HepG2 (cell line): Measurements from ENCODE around the gene ZNF783. TPM values are rescaled to one million over a fixed set of nuclear protein-coding genes. Genes with fewer than 3 reads are reported as not detected.

Source experiments
- ATAC-seq: fragments of 200-7000 bp; cut with Tn5 transposase; 3 replicates; pipeline ENCODE4 v1.9.1; 2020; ENCODE audit warnings: mild to moderate bottlenecking, moderate library complexity
- BruUV-seq: library from RNA; stranded (reverse); fragments of 400-500 nt; replicated peaks from 2 replicates; lab custom pipeline; 2021; lab: Mats Ljungman, UMichigan
- CTCF ChIA-PET: fragments of 300-600 bp; formaldehyde crosslinking; extraction: SDS; loops from one replicate; lab custom pipeline; 2021; ENCODE audit warnings: low total read pairs, inconsistent platforms, low intra/inter-chr PET ratio; lab: Yijun Ruan, JAX
- POLR2A ChIA-PET: fragments of 350-600 bp; sonication (Branson Sonifier 250); formaldehyde crosslinking; loops from one replicate; lab custom pipeline; 2020; ENCODE audit warnings: antibody characterized with exemption, inconsistent platforms; lab: Yijun Ruan, JAX
- DNase-seq: peaks from one replicate; pipeline ENCODE4 v3.0.0-alpha.2; 2015; ENCODE audit warnings: low spot score
- FAIRE-seq: peaks from 3 replicates; lab custom pipeline; 2011; peaks lifted over from hg19 to GRCh38; lab: Jason Lieb, UNC
- H2AFZ ChIP-seq: one replicate; pipeline ENCODE4 v1.6.1; 2011; ENCODE audit warnings: low read length, inconsistent platforms
- H3K27ac ChIP-seq: fragments of 300-600 bp; 3 replicates; pipeline ENCODE4 v1.8.0; 2011; ENCODE audit warnings: mixed run types, mild to moderate bottlenecking, mixed read lengths, low read length, inconsistent platforms; ENCODE audit not compliant: insufficient read depth; ENCODE audit errors: extremely low read length
- H3K27me3 ChIP-seq, 2 experiments: fragments of 200-600 bp in 1 of 2; 2 replicates in 1 of 2; 3 replicates in 1 of 2; pipeline versions ENCODE4 v1.6.0 to v1.8.0; 2011; ENCODE audit warnings: low read length in 2 of 2, mild to moderate bottlenecking in 2 of 2, moderate library complexity in 2 of 2, inconsistent platforms in 1 of 2; ENCODE audit not compliant: insufficient read depth in 2 of 2, control insufficient read depth in 1 of 2
- H3K36me3 ChIP-seq, 2 experiments: fragments of 200-600 bp in 1 of 2; replicated peaks in 1 of 2; 2 replicates in 1 of 2; 3 replicates in 1 of 2; pipeline versions ENCODE4 v1.5.1 to v1.8.0; 2011; ENCODE audit warnings: low read length in 2 of 2, inconsistent platforms in 1 of 2; ENCODE audit not compliant: insufficient read depth in 2 of 2, control insufficient read depth in 1 of 2
- H3K4me1 ChIP-seq: 2 replicates; pipeline ENCODE4 v1.5.1; 2012; ENCODE audit warnings: low read length, inconsistent platforms; ENCODE audit not compliant: insufficient read depth
- H3K4me2 ChIP-seq: 2 replicates; pipeline ENCODE4 v1.6.0; 2011; ENCODE audit warnings: low read depth, low read length, inconsistent platforms
- H3K4me3 ChIP-seq, 3 experiments: fragments of 200-600 bp in 1 of 3; sonication (generic), shearing (Covaris generic) in 1 of 3; replicated peaks in 1 of 3; 2 replicates each; pipeline ENCODE4 v1.5.1; 2011 to 2016; ENCODE audit warnings: low read length in 3 of 3, inconsistent platforms in 2 of 3, low read depth in 2 of 3, mild to moderate bottlenecking in 2 of 3, control low read depth in 1 of 3, mixed read lengths in 1 of 3; ENCODE audit not compliant: insufficient read depth in 1 of 3
- H3K79me2 ChIP-seq: one replicate; pipeline ENCODE4 v1.6.1; 2011; ENCODE audit warnings: low read length, inconsistent platforms; ENCODE audit not compliant: insufficient read depth
- H3K9ac ChIP-seq: 2 replicates; pipeline ENCODE4 v1.6.0; 2011; ENCODE audit warnings: mild to moderate bottlenecking, low read depth, low read length, inconsistent platforms; ENCODE audit not compliant: insufficient read depth
- H3K9me3 ChIP-seq: 2 replicates; pipeline ENCODE4 v1.5.1; 2012; ENCODE audit warnings: mild to moderate bottlenecking, low read length
- H4K20me1 ChIP-seq: 2 replicates; pipeline ENCODE4 v1.6.0; 2011; ENCODE audit warnings: inconsistent platforms, mild to moderate bottlenecking, low read length, moderate library complexity; ENCODE audit not compliant: insufficient read depth
- BORCS8-MEF2B ChIP-seq: sonication (generic); formaldehyde crosslinking; IDR thresholded peaks from 2 replicates; pipeline ENCODE4 v1.8.0; 2022; ENCODE audit warnings: mild to moderate bottlenecking, missing genetic modification reagents
- CBX5 ChIP-seq: sonication (generic); formaldehyde crosslinking; IDR thresholded peaks from 2 replicates; pipeline ENCODE4 v1.4.0; 2020; ENCODE audit warnings: missing genetic modification reagents, borderline replicate concordance
- CHD2 ChIP-seq: IDR thresholded peaks from 2 replicates; pipeline ENCODE4 v1.6.1; 2011; ENCODE audit warnings: low read depth, low read length, improper control_type of control experiment
- DPF2 ChIP-seq: sonication (generic); formaldehyde crosslinking; IDR thresholded peaks from 2 replicates; pipeline ENCODE4 v1.4.0; 2020; ENCODE audit warnings: mild to moderate bottlenecking, low read depth, missing genetic modification reagents, borderline replicate concordance
- FOXC1 ChIP-seq: sonication (generic); formaldehyde crosslinking; IDR thresholded peaks from 2 replicates; pipeline ENCODE4 v1.8.0; 2022; ENCODE audit warnings: mild to moderate bottlenecking, missing genetic modification reagents, borderline replicate concordance
- FOXP1 ChIP-seq, 2 experiments: fragments of 450-650 bp in 1 of 2; IDR thresholded peaks; 2 replicates each; pipeline ENCODE4 v1.6.1; 2017 to 2018; ENCODE audit warnings: antibody characterized with exemption in 1 of 2
- HMG20B ChIP-seq: conservative IDR thresholded peaks from 2 replicates; pipeline ENCODE4 v1.6.1; 2016; ENCODE audit warnings: missing genetic modification reagents, missing compliant biosample characterization
- KDM6A ChIP-seq: IDR thresholded peaks from 2 replicates; pipeline ENCODE4 v1.6.1; 2016; ENCODE audit warnings: low read depth
- KLF13 ChIP-seq: sonication (generic); formaldehyde crosslinking; IDR thresholded peaks from 2 replicates; pipeline ENCODE4 v1.4.0; 2020; ENCODE audit warnings: mild to moderate bottlenecking, missing genetic modification reagents
- MAF1 ChIP-seq: sonication (generic); formaldehyde crosslinking; IDR thresholded peaks from 2 replicates; pipeline ENCODE4 v1.5.0; 2020; ENCODE audit warnings: missing genetic modification reagents, borderline replicate concordance
- MYNN ChIP-seq: sonication (generic); formaldehyde crosslinking; IDR thresholded peaks from 2 replicates; pipeline ENCODE4 v1.4.0; 2020; ENCODE audit warnings: mild to moderate bottlenecking, low read depth, missing genetic modification reagents
- NR2C2 ChIP-seq: sonication (generic); formaldehyde crosslinking; IDR thresholded peaks from 2 replicates; pipeline ENCODE4 v1.4.0; 2020; ENCODE audit warnings: missing genetic modification reagents, mild to moderate bottlenecking, moderate library complexity, borderline replicate concordance
- RXRB ChIP-seq: IDR thresholded peaks from 2 replicates; pipeline ENCODE4 v1.6.1; 2016; ENCODE audit warnings: borderline replicate concordance, missing genetic modification reagents, missing compliant biosample characterization
- SP4 ChIP-seq: sonication (generic); formaldehyde crosslinking; IDR thresholded peaks from 2 replicates; pipeline ENCODE4 v1.8.1; 2023; ENCODE audit warnings: mild to moderate bottlenecking, missing genetic modification reagents
- ZKSCAN5 ChIP-seq: sonication (generic); formaldehyde crosslinking; IDR thresholded peaks from 2 replicates; pipeline ENCODE4 v1.5.1; 2020; ENCODE audit warnings: mild to moderate bottlenecking, missing genetic modification reagents
- ZNF549 ChIP-seq: sonication (generic); formaldehyde crosslinking; IDR thresholded peaks from 2 replicates; pipeline ENCODE4 v1.5.0; 2020; ENCODE audit warnings: missing genetic modification reagents
- ZNF772 ChIP-seq: sonication (generic); formaldehyde crosslinking; IDR thresholded peaks from 2 replicates; pipeline ENCODE4 v1.5.0; 2020; ENCODE audit warnings: mild to moderate bottlenecking, missing genetic modification reagents
- ZNF878 ChIP-seq: sonication (generic); formaldehyde crosslinking; IDR thresholded peaks from 2 replicates; pipeline ENCODE4 v1.8.1; 2023; ENCODE audit warnings: mild to moderate bottlenecking, missing genetic modification reagents, moderate library complexity
- WGBS: methylation state at CpG from one replicate; pipeline ENCODE4 v1.1.6; 2017; ENCODE audit warnings: low lambda C conversion rate; 5-methylcytosine and 5-hydroxymethylcytosine counted together
- in situ Hi-C: cut with HindIII; loops from 2 replicates; pipeline ENCODE4 v1.10.0; 2017; ENCODE audit warnings: low pct_unique_long_range_greater_than_20kb; ENCODE audit not compliant: extremely low pct_ligation_motif_present
- intact Hi-C: fragments of 100-400 bp; cut with micrococcal nuclease; formaldehyde crosslinking; loops from one replicate; pipeline ENCODE4 v1.10.0; 2022; ENCODE audit not compliant: unreplicated experiment
- polyA plus RNA-seq, 8 experiments: library from polyadenylated mRNA; depleted of rRNA in 3 of 8; stranded (reverse) in 7 of 8; unstranded in 1 of 8; fragments of >200 nt; fragmentation: Illumina TruSeq in 4 of 8; extraction: Trizol in 4 of 8; gene quantifications; 2 replicates each; pipeline versions ENCODE4 v1.2.1 to v1.2.3, GENCODE V29; 2011 to 2016; ENCODE audit warnings: low read depth in 4 of 8, missing spikeins in 1 of 8, mixed read lengths in 1 of 8; ENCODE audit not compliant: insufficient read depth in 1 of 8
- total RNA-seq, 5 experiments: library from RNA; depleted of rRNA; stranded (reverse); fragments of >200 nt; fragmentation: Illumina TruSeq; extraction: Trizol; gene quantifications; 2 replicates each; pipeline ENCODE4 v1.2.3, GENCODE V29; 2016; ENCODE audit warnings: low read depth in 1 of 5
- TF ChIP-seq, protein P1 (sequence below): sonication (generic); formaldehyde crosslinking; IDR thresholded peaks from 2 replicates; pipeline ENCODE4 v1.5.1; 2020; ENCODE audit warnings: mild to moderate bottlenecking, missing genetic modification reagents
- TF ChIP-seq, protein P2 (sequence below): IDR thresholded peaks from 2 replicates; pipeline ENCODE4 v1.6.1; 2016; ENCODE audit warnings: missing compliant biosample characterization, missing genetic modification reagents, borderline replicate concordance
- TF ChIP-seq, protein P3 (sequence below): sonication (generic); formaldehyde crosslinking; IDR thresholded peaks from 2 replicates; pipeline ENCODE4 v1.4.0; 2020; ENCODE audit warnings: missing genetic modification reagents, low read depth, mild to moderate bottlenecking, borderline replicate concordance

ZNF783 gene
- total and polyA plus RNA-seq, 2 of the 13 experiments (the other 11 are each of a cell fraction or from before 2014, with no cell fraction given) = 4.1 to 5.2 TPM

DNA sequence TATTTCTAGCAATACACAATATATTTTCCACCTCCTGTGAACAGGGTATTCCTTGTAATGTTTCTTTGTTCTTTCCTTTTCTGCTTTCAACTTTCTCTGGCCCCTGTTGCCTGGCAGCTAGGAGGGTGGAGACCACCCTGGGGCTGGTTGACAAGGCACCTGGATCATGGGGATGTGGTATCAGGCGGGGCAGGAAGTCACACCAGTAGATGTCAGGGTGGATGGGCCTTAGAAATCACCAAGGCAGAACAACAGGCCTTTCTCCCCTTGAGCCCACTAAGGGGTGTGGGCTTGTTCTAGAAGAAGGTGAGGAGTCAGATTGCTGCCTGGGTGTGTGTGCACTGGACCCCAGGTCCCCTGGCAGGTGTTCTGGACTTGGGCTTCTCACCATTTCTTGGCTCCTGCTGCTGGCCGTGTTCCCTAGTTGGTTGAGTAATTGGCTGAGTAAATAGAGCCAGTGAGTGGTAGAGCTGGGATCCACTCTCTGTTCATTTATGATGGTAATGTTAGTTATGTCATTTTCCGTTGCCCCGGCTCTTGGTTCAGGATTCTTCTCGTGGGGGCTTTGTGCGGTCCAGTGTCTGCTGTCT, 24.9 kb downstream of the ZNF783 start (continued):
- TF ChIP-seq, protein P1, sequence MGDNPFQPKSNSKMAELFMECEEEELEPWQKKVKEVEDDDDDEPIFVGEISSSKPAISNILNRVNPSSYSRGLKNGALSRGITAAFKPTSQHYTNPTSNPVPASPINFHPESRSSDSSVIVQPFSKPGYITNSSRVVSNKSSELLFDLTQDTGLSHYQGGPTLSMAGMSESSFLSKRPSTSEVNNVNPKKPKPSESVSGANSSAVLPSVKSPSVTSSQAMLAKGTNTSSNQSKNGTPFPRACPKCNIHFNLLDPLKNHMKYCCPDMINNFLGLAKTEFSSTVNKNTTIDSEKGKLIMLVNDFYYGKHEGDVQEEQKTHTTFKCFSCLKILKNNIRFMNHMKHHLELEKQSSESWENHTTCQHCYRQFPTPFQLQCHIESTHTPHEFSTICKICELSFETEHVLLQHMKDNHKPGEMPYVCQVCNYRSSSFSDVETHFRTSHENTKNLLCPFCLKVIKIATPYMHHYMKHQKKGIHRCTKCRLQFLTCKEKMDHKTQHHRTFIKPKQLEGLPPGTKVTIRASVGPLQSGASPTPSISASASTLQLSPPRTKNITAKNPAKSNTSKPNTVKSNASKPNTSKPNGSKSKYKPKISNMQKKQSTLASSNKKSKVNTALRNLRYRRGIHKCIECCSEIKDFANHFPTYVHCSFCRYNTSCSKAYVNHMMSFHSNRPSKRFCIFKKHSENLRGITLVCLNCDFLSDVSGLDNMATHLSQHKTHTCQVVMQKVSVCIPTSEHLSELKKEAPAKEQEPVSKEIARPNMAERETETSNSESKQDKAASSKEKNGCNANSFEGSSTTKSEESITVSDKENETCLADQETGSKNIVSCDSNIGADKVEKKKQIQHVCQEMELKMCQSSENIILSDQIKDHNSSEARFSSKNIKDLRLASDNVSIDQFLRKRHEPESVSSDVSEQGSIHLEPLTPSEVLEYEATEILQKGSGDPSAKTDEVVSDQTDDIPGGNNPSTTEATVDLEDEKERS (CRISPR knock-in tag) = no peak
- TF ChIP-seq MYNN (CRISPR knock-in tag) = no peak
- TF ChIP-seq KLF13 = no peak
- no peak for TF ChIP-seq CHD2
- TF ChIP-seq NR2C2 (CRISPR knock-in tag) = no peak
- no peak for TF ChIP-seq MAF1 (CRISPR knock-in tag)
- TF ChIP-seq ZNF772 = no peak
- no peak for TF ChIP-seq FOXC1 (CRISPR knock-in tag)
- no peak for TF ChIP-seq SP4

DNA sequence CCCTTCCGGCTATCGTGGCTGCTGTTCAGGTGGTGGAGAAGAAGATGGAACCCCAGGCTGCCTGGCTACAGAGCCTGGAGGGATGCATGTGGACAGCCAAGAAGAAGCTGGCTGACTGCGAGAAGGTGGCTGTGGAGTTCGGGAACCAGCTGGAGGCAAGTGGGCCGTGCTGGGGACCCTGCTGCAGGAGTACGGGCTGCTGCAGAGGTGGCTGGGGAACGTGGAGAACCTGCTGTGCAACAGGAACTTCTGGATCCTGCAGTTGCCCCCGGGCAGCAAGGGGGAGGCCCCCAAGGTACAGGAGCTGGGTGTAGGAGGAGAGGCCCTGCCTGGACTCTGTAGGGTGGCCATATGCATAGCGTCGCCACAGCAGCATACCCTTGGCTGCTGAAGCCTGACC, 25.6 kb downstream of the ZNF783 start:
- DNase-seq (no peak), FAIRE-seq (no peak), ATAC-seq (no peak)
- CTCF ChIA-PET = no interaction called here
- H3K9me3 ChIP-seq = no peaks in the 10 kb centered on the region
- intact Hi-C loops (no loop called here), in situ Hi-C loops (no loop called here)
- BruUV-seq = no TSS peak
- no peak overlapping the region for H3K4me2 ChIP-seq
- H4K20me1 ChIP-seq = no peaks in the 10 kb centered on the region
- no peak overlapping the region for H3K4me3 ChIP-seq
- H3K27me3 ChIP-seq = no peaks in the 10 kb centered on the region; a peak in 1 of 5 replicates
- no peak overlapping the region for H3K9ac ChIP-seq
- no peak overlapping the region for H3K27ac ChIP-seq
- 96% methylated on average over 10 of the region's 10 CpGs for WGBS
- peaks cover 10% of the 10 kb centered on the region; the same call in 1 of the 2 replicates for H3K4me1 ChIP-seq
- H3K36me3 ChIP-seq = peaks cover 2 to 3% of the 10 kb centered on the region in 2 experiments; a peak in 3 of 5 replicates
- H2AFZ ChIP-seq = no peak overlapping the region
- POLR2A ChIA-PET = no interaction called here
- no peaks in the 10 kb centered on the region for H3K79me2 ChIP-seq
- TF ChIP-seq ZNF878 = no peak
- no peak for TF ChIP-seq RXRB (CRISPR knock-in tag)
- TF ChIP-seq, protein P2, sequence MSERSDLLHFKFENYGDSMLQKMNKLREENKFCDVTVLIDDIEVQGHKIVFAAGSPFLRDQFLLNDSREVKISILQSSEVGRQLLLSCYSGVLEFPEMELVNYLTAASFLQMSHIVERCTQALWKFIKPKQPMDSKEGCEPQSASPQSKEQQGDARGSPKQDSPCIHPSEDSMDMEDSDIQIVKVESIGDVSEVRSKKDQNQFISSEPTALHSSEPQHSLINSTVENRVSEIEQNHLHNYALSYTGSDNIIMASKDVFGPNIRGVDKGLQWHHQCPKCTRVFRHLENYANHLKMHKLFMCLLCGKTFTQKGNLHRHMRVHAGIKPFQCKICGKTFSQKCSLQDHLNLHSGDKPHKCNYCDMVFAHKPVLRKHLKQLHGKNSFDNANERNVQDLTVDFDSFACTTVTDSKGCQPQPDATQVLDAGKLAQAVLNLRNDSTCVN (CRISPR knock-in tag) = no peak
- no peak for TF ChIP-seq FOXP1 (IDR thresholded peaks at IDR 0.05)
- TF ChIP-seq FOXP1 (CRISPR knock-in tag; IDR thresholded peaks at IDR 0.05) = no peak
- TF ChIP-seq, protein P3, sequence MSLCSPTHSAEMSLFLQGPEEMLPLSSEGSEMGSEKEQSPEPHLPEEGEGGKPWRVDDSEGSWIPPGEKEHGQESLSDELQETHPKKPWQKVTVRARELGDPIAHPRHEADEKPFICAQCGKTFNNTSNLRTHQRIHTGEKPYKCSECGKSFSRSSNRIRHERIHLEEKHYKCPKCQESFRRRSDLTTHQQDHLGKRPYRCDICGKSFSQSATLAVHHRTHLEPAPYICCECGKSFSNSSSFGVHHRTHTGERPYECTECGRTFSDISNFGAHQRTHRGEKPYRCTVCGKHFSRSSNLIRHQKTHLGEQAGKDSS (CRISPR knock-in tag) = no peak
- no peak for TF ChIP-seq HMG20B (CRISPR knock-in tag)
- no peak for TF ChIP-seq BORCS8-MEF2B (CRISPR knock-in tag)
- no peak for TF ChIP-seq ZKSCAN5
- TF ChIP-seq ZNF549 = no peak
- no peak for TF ChIP-seq KDM6A (CRISPR knock-in tag)
- TF ChIP-seq CBX5 (CRISPR knock-in tag) = no peak
- TF ChIP-seq DPF2 = no peak
